Stromal cell of bone marrow (primary cell): ENCODE data around the gene NEDD4L.
"Not testable (repeated sequence)": the region's sequence is repeated elsewhere in the genome, so short reads cannot be mapped to it uniquely, and the experiment has no call there.

Experiments
- DNase-seq: peaks from one replicate; pipeline ENCODE4 v3.0.0-alpha.2; 2012; ENCODE audit warnings: low read depth

NEDD4L gene

DNA sequence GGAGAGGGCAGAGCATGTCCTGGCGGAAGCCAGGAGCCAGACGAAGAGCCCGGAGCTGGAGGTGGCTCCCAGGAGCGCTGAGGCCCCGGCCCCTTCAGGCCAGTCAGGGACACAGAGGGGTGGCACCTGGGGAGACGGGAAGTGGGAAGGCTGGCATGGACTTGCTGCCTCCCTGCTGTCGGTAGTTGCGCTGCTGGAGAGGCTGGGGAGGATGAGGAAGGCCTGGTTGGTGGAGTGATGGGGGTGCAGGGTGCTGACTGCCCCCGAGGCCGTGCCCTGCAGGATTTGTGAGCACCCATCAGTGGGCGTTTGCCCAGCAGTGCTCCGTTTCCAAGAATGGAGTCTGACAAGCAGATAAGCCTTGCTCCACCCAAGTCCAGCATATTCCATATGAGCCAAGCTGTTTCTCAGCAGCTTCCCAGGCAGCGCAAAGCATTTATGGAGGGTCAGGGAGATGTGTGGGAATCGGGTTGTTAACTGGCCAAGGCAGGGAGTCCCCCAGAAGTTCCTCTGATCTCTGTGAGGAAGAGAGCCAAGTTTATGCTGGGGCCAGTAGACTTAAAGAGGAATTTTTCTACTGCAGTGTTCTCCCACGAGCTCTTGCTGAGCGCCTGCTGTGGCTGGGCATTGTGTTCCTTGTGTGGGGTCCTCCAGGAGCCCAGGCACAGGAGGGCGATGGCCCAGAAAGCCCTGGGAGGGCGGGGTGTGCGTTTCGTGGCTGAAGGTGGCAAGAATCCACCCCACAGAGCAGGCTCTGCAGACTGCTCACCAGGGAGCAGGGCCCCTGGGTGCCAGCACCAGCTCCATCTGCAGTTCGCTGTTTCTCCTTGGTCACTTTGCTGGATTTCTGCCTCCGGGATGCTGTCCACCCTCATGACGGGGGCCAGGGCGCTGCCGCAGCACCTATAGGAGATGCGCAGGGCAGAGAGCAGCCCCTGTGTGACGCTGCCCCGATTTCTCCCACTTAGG, 334.7 kb downstream of the NEDD4L start:
- DNase-seq: no peak

DNA sequence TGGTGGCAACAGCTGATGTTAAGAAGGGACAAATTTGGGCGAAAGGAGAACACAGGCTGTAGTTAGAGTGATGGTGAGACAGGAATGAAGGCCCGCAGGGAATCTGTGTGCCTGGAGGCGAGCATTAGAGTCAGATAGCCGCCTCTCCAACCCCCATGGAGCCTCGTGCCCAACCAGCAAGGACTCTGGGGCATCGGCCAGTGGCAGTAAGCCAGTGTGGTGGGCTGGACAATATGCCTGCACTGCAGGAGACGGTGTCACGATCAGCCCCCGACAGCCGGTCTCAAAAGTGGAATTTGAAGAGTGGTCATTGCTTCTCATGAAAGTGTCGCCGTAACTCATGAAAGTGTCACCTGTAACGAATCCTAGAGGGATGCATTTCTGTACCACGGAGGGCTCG, 335.4 kb downstream of the NEDD4L start:
- no peak for DNase-seq

DNA sequence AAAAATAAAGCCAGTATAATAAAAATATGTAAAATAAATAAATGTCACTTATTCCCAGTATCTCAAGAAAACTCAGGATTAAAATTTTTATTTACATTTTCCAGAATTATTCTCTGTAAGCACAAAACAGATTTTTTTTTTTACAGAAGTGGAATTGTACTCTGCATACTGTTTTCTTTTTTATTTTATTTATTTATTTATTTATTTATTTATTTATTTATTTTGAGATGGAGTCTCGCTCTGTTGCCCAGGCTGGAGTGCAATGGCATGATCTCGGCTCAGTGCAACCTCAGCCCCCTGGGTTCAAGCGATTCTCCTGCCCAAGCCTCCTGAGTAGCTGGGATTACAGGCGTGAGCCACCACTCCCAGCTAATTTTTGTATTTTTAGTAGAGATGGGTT, 336.1 kb downstream of the NEDD4L start:
- DNase-seq: not testable (repeated sequence)

DNA sequence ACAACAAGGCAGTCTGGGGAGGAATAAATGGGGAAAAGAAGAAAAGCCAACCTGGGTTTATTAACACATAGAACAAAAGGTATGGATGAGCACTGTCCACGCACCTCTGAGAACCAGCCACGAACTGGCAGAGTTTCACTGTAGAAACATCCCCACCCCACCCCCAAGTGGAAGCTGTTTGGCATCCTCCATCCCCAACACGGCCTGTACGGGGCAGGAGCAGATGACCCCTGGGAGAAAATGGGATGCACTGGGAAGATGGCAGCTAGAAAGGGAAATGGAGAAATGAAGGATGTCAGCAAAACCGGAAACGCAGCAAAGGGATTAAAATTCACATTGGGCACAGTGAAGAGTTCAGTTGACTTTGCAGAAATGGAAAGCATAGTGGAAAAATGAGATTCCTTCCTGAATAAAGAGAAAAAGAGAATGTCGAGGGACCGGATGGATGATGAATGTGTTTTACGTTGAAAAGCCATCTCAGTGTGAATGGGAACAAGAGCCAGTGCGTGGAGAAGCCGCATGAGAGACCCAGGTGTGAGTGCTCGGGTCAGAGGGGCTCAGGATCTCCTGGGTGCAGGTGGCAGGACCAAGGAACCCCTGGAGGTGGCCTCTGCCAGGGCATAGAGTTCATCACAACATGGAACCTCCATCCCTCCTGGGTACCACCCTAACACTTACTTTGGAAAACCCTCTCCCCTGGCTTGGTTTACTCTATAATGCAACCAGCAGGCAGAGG, 337.8 kb downstream of the NEDD4L start:
- DNase-seq: no peak

DNA sequence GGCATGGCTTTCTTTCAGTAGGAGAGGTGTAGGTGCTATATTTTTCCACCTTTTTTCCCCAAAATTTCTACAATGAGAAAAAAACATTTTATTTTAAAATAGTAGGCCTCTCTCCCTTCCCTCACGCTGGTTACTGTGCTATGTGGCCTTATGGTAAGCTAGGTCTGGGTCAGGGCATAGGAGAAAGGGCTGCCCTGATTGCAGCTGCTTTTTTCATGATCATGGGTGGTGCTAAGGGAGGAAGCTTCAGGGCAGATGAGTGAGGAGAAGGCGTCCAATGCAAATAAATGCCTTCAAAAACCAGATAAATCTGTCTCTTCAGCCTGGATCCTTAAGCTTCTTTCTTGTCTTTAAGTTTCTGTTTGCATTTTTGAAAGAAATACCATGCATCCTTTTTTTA, 338.4 kb downstream of the NEDD4L start:
- no peak for DNase-seq

DNA sequence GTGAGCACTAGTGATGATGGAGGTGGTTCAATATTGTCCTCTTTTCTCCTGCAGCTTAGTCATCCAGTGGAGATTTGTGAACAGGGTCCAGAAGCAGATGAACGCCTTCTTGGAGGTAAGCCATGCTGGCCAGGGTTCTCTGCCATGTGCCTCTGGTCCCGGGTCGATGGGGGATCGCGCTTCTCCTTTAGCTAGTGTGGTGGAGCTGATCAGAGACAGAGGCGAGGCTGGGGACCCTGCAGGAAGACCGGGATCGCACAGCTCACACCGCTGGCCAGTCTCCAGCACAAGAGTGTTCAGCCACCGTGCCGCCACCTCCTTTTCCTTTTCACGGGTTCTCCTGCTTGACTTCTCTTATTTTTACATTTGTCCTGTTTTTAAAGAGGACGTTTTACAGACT, 341.4 kb downstream of the NEDD4L start:
- DNase-seq: no peak

DNA sequence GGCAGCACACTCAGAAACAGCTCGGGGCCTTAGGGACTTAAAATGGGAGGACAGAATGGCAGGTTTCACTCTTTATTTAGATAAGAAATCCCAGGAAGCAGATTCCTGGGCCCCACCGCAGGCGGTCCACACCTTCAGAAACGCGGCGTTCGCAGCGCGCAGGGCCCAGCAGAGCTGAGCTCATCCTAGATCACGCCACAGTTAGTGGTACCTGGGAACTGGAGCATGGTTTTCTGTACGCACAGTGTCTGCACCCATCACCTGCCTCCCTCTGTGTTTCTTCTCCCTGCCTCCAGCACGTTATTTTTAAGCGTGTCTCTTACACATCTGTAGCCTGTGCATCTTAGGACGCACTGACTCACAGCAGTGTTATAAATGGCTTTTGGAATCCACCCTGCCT, 342.8 kb downstream of the NEDD4L start:
- no peak for DNase-seq

DNA sequence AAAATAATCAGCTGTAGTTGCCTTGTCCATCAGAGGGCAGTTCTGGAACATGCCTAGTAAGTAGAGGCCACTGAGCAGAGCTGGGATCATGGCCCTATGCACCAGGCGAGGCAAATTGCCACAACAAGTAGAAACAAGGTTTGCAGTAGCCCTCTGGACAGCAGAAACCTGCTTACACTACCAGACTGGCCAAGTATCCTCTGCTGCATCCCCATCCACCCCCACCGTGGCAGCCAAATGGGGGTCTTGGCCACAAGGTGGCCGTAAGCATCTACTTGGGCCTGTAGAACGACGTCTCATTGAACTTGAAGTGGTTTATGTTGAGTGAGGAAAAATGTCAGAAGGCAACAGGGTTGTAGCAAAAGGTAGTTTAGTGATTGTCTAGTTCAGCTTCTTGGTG, 343.7 kb downstream of the NEDD4L start:
- no peak for DNase-seq

DNA sequence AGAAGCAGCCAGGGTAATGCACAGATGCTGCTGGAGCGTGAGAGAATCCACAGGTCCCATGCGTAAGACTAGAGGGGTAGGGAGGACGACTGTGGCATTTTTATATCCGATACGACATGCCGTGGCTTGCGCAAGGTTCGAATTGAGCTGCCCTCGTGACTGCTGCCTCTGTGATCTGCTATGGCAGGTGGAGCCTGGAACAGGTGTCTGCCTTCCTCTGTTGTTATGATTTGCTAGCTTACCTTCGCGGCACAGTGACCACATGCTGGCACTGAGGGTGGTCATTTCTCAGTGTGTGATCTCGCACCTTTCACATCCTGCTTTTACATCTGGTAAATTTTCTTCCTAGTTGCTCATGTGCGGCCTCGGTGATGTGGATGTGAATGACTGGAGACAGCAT, 344.7 kb downstream of the NEDD4L start:
- no peak for DNase-seq

DNA sequence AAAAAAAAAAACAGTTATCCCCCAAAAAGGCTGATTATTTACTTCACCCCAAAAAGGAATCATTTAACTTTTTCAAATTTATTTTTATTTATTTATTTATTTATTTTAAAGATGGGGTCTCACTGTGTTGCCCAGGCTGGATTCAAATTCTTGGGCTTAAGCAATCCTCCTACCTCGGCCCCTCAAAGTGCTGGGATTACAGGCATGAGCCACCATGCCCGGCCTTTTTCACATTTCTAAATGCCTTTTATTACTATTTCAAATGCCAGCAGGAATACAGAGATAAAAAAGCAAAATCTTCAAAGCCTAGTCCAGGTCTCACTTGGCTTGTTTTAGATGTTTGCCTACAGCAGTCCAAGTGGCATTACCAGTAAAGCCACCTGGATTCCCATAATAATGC, 345.7 kb downstream of the NEDD4L start:
- no peak for DNase-seq

DNA sequence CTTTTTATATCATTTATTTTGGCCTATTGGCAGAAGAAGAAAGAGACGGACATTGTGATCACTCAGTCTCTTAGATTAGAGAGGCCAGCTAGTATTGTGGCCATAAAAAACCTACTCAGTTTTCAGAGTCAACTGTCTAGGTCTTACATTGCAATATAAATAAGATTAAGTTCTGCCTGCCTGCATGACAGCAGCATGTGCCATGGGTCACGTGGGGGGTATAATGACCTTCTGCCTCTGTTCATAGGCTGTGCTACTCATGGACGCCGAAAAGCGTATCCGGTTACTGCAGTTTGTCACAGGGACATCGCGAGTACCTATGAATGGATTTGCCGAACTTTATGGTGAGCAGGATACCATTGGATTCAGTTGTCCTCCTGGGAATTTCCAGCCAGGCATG, 346.4 kb downstream of the NEDD4L start:
- DNase-seq: no peak

DNA sequence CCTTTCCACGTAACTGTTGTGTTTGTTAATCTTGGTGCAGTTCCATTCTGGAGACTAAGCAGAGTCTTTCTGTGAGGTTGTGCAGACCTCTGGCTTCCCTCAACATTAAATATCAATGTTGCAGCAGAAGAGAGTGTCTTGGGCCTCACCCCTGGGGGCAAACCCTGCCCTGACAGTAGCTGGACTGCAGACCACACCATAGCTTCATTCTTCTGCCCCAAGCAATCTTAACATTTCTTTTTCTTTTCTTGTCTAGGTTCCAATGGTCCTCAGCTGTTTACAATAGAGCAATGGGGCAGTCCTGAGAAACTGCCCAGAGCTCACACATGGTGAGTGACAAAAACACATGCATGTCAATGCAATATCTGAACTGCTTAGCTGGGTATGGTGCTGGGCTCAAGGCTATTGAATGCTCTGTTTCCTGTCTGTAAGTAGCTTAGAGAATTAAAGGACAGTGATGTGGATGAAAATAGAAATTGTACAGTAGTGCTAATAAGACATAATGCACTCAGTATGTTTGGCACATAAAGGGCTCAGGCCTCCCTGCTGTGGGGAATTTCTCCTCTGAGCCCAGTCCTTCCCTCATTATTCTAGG, 347.3 kb downstream of the NEDD4L start:
- DNase-seq: no peak

DNA sequence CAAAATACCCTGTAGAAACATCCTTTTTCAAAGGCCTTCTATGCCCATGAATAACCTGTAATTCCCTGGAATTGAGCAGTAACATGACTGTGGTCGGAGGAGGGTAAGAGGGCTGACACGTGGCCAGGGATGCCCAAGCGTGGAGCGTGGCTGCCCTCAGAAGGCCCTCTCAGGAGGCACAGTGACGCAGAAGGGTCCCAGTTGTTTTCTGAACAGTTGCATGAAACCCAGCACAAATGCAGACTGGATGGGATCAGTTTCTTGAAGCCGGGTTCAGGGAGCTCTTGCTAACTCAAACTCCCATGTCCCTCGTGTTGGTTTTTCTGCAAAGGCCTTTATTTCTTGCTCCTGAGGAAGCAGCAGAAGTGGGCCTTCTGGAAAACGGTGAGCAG, 347.9 kb downstream of the NEDD4L start:
- DNase-seq: no peak

DNA sequence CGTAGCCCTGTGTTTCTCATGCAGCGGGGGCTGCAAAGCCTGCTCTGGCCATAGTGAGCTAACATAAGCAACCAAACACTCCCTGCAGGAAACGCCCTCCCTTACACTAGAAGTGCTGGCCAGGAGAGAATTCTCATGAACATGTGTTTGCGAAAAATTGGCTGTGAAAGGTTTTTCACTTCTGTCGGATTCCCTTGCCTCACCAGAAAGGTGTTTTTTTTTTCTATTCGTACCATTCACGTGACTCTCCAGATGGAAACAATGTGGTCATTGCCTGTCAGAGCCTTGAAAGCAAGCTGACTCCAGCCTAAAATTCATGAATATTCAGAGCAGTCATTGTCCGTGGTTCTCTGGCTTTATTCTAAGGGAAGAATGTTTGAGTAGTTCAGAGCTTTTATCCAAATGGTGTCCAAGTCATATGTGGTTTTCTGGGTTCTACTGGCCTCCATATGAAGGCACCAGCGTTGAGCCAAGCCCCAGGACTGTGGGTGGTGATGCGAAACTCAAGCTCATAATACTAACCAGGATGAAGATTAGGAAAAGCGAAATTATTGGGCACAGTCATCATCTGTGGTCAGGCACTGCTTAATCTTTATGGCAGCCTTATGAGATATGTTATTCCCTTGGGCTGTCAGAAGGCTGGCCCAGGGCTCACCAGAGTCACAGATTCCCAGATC, 348.4 kb downstream of the NEDD4L start:
- DNase-seq: peak; percentile 30

DNA sequence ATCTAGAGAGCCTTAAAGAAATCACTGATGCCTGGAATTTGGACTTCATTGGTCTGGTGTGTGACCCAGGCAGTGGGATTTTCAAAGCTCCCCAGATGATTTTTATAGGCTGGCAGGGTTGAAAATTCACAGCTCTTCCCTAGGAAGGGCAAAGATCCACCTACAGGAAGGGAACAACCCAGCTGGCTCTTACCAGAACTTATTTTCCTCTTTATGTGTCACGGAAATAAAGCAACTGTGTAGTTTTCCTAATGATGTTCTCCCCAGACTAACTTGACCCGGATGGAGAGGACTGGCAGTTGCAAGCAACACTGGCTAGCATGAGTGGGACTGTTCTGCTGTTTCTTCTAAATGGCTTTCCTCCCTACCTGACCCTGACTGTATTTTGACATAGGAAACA, 349.3 kb downstream of the NEDD4L start:
- no peak for DNase-seq

DNA sequence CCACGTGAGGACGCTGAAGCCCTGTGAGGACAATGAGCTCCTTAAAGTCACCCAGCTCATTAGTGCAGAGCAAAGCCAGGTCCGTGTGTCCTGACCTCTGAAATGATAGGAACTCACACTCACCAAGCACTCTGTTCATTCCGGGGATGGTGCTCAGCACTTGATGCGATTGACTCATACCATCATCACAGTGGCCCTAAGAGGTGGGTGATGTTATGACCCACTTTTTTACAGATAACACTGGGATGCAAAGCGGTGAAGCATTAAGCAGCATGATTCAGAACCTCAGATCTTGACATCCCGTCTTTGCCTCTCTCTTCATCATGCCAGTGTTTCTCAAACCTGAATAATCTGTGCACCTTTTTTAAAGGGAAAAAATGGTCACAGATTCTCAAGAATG, 350.0 kb downstream of the NEDD4L start:
- DNase-seq: no peak

DNA sequence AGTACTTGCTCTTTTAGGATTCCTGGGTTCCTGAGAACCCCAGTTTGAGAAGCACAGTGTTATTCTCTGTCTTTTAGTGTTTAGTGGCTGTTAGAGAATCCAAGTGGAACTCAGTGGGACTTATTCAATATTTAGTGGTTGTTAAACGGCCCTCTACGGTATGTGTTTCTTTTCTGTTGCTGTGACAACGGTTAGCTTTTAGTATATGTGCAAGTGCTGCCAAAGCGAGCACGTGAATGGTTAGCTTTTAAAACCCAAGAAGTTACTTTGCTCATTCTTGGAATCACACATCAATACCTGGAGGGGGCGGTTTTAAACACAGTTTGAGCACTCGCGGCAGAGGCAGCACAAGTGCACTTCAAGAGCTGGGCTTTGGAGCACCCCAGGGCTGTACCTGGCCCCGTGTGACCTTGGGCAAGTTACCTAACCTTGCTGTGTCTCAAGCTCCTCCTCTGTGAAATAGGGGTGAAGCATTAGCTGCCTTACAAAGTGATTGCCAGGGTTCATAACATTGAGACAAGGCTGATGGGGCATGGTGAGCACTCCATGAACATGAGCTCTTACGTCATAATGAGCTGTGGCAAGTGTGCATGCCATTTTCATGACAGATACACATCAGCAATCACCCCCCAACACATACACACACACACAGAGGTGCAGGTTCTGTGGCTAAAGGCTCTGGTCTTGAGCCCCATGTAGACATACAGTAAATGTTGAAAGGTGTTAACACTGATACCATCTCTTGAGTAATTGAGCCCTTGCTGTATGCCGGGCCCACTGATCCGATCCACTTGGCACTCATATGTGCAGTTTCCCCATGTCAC, 350.8 kb downstream of the NEDD4L start:
- no peak for DNase-seq

DNA sequence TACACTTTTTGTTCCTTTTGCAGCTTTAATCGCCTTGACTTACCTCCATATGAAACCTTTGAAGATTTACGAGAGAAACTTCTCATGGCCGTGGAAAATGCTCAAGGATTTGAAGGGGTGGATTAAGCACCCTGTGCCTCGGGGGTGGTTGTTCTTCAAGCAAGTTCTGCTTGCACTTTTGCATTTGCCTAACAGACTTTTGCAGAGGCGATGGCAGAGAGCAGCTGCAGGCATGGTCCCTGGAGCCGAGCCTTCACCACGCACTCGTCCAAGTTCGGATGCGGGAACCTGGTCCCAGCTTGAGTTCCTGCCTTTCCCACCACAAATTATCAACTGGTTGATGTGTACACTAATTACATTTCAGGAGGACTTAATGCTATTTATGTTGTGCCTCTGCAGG, 352.1 kb downstream of the NEDD4L start:
- DNase-seq: no peak

DNA sequence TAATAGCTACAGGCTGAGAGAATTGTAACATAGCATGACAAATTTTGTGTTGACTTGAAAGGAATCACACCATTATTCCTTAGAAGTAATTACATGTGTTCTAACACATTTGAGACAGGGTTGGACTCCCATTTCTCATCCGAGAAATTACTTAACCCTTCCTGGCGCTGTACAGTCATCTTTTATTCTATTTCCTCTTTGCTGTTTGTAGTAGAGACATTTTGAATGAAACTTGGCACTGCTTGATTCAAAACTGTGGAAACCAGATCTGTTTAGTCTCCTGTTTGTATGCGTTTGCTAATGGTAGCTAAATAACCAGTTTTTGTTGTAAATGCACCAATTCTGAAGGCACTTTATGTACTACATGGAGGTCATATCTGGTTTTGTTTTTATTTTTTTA, 352.9 kb downstream of the NEDD4L start:
- no peak for DNase-seq

DNA sequence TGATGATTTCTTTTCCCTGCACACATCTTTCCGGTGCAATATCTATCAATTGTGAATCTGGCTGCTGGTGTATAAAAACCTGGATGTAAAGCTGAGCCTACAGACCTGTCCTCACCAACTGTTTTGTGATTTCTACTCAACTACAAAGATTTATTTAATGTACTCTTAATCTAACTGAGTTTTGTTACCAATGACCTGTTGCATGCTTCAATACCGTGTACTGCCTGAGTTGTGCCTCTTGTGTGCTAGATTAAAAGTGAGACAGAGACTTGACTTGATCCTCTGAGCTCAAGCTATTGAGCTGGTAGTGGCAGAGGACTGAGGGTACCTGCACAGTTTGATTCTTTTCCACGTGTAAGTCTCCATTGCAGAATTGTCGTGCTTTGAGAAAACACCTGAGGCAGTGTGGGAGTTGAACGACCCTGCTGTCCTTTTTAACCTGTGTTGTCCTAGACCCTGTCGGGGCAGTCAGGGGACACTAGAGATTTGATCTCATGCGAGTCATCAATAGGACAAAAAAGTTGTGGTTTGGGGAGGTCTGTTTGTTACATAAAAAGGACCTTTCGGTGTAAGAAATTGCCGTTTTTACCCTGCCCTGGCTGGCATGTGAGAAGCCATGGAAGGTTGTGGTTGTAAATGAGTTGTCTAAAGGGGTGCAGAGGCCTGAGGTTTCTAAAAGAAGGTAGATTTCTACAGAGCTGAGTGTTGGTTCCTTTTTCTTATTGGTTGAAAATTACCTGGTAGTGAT, 353.5 kb downstream of the NEDD4L start:
- DNase-seq: no peak
